Stimulated activated CD4-positive, alpha-beta T cell treated with anti-CD3 and anti-CD28 coated beads, Interleukin-12 subunit alpha, Interleukin-12 subunit beta, amount 100 ng/mL, for 48 hours (primary cell): Measurements from ENCODE around the gene KIF4B.

Experiments
- DNase-seq, 3 donors: peaks; one replicate each; pipeline ENCODE4 v3.0.0-alpha.2; 2020; ENCODE audit warnings: low read depth in 2 of 3, low spot score in 1 of 3

Gene KIF4B

DNA sequence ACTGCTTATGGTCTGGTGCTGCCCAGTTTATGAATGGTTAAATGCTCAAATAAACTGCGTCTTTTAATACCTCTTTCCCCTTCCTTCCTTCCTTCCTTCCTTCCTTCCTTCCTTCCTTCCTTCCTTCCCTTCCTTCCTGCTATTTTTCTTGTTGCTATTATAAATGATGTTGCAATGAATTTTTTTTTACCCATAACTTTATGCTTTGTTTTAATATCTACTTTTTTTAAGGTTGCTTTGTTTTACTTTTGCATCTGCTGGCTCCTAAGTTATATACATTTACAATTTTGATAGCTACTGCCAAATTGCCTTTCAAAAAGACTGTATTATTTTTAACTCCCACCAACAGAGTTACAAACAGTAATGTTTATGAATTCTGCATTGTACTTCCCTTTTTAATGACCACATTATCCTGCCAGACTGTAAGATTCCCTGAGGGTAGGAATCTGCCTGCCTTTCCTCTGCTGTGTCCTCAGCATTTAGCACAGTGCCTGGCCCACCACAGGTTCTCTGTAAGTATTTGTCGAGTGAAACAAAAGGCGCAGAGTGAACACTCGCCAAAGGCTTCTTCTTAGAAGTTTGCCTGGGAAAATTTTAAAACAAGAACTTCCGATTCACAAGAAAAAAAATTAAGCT, 36.9 kb downstream of the KIF4B start:
- no peak for DNase-seq

GRCh38 chr5:155052532-155052931, 39.0 kb downstream of the KIF4B start:
- DNase-seq, result no peak

DNA sequence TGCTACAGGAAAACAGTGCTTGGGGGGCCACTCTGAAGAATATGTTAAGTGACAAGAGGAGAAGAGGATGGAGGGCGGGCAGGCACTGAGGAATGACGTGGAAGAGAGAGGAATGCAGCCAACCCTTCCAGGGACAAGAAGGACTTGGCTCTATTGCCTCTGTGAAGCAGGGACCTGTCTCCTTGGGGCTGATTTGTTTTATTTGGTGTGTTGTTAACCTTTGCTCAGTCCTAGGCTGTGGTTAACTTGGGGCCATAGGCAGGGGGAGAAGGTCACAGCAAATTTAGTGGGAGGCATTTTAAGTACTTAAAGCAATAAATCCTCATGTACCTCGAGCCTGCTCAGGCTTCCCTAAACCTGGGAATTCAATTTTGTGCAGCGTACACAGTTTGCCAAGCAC, 39.9 kb downstream of the KIF4B start:
- no peak for DNase-seq

DNA sequence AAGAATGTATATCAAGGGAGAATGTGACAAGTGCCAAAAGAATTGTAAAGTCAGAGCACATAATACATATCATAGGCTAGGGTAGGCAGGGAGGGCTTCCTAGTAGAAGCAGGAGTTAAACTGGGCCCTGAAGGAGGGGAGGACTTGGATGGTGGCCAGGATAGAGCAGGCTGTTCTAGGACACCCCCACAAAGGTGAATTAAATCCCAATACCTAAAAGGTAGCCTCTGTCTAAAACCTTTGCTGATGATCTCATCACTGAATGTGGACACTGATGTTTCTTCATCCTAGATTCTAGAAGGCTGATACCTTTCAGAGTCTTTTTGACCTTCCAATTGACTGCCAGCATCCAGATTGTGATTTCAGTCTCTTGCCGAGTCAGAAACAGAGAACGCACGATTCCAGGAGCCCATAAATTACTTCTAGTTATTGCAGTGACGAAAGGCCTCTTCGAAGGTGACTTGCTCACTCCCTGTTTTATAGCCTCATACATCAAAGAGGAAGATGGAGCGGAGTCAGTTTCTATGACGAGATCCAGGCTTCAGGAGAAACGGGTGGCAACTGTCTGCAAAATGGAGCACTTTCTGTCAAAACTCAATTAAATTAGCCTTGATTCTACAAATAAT, 43.2 kb downstream of the KIF4B start:
- DNase-seq, result no peak

GRCh38 chr5:155057626-155058025, 44.1 kb downstream of the KIF4B start:
- no peak for DNase-seq

DNA sequence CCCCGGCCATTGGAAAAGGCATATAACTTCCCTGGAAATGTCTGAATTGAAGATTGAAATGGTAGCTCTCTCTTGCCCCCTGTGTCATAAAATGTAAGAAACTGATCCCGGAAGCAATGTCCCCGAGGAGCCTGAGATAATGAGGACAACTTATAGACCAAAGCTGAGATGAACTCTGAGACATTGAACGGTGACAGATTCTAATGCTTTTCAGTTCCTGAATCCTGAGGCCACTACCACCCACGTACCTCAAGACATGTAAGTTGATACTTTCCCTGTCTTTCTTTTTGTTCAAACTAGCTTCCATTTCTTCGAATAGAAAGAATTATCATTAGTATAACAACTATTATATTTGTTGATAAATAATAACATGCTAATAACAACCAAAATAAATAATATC, 51.0 kb downstream of the KIF4B start:
- DNase-seq, result no peak

DNA sequence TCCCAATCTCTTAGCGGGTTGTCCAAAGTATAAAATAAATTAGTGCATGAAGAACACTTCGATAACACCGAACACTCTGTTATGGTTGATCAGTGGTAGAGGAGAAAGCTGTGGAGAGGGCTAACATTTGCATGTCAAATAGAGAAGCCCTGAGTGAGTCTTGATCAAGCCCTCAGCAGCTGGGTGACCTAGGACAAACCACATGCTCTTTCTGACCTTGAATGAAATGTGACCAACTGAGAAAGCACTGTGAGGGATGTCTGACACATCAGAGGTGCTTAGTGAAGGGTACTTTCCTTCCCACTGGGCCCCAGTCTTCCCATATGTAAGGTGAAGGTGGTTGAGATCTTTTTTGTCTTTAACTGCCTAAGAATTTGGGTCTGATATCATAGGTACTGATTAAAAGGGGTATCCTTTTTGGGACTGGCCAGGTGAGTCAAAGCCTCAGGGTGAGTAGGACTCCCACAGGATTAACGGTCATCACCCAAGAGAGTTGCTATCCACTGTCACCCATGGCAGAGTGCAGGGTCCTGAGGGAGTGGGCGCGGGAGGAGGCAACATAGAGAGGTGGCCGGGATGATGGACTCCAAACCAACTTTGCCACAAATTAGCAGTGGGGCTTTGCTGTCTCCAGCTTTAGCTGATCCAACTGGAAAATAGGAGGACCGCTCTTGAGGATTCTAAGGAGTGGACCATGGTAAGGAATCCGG, 53.5 kb downstream of the KIF4B start:
- DNase-seq, result no peak
